Middle frontal gyrus (tissue), 1 donor: Measurements from ENCODE around the gene SP100.

Experiments
- DNase-seq: peaks from one replicate; pipeline ENCODE4 v3.0.0-alpha.2; 2015; ENCODE audit warnings: low spot score; ENCODE audit errors: extremely low spot score

The SP100 gene

DNA sequence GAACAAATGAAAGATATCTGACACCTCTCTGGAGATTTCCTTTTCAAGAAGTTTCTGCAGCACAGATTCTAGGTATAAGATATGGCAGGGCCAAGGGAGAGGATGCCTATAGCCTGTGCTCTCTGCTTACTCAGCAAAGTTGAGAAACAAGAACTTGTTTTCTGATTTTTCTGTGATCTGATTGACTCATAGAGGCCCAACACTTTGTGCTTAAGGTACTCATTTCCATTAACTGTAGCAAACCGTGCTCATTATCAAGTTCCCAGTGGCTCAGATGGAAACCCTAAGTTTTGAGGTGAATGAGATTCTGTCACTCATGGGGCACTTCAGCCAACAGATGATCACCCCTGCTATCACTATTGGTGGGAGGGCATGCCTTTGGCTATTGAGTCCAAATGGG is 124.3 kb downstream of the SP100 start:
- no peak for DNase-seq

GRCh38 chr2:230541934-230542380 is 126.0 kb downstream of the SP100 start:
- no peak for DNase-seq

- DNase-seq = no peak
Measured at GRCh38 chr2:230542751-230543150, 126.8 kb downstream of the SP100 start.

DNA sequence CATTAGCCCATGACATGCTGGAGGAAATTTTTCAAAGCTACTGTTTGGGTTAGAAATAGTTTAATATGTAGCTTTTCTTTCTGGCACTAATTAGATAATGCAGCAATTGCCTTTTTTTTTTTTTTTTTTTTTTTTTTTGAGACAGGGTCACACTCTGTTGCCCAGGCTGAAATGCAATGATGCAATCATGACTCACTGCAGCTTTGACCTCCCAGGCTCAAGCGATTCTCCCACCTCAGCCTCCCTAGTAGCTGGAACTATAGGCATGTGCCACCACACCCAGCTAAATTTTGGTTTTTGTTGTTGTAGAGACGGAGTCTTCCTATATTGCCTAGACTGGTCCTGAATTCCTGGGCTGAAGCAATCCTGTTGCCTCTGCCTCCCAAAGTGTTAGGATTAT is 136.2 kb downstream of the SP100 start:
- DNase-seq = no peak

- DNase-seq = no peak
Measured at GRCh38 chr2:230557065-230557464, 141.1 kb downstream of the SP100 start.

GRCh38 chr2:230564805-230565779 is 149.1 kb downstream of the SP100 start:
- no peak for DNase-seq

GRCh38 chr2:230569298-230569697 is 153.3 kb downstream of the SP100 start:
- no peak for DNase-seq

DNA sequence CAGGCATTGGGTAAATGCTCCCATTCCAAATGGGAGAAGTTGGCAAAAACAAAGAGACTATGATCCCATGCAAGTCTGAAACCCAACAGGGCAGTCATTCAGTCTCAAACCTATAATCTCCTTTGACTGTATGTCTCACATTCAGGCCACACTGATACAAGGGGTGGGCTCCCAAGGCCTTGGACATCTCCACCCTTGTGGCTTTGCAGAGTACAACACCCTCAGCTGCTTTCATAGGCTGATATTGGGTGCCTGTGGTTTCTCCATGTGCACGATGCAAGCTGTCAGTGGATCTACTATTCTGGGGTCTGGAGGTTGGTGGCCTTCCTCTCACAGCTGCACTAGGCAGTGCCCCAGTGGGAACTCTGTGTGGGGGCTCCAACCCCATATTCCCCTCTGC is 155.0 kb downstream of the SP100 start:
- no peak for DNase-seq

- DNase-seq = no peak
Measured at GRCh38 chr2:230575642-230576324, 159.8 kb downstream of the SP100 start.

DNA sequence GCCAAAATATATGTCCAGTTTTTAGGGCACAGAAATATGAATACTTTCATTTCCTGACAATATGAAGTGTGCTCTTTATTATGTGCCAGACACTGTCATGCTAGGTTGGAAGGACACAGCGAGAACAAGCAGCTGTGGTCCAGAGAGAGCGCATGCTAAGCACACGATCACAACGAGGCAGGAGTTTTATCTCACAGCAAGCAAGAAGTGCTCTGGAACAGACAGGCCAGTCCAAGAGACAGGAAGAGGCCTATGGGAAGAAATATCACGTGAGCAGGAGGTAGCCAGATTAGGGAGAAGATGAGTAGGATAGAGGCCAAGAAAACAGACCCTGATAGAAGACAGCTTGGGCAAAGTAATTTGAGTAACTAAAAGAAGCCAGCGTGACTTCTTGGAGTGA is 161.1 kb downstream of the SP100 start:
- no peak for DNase-seq

DNA sequence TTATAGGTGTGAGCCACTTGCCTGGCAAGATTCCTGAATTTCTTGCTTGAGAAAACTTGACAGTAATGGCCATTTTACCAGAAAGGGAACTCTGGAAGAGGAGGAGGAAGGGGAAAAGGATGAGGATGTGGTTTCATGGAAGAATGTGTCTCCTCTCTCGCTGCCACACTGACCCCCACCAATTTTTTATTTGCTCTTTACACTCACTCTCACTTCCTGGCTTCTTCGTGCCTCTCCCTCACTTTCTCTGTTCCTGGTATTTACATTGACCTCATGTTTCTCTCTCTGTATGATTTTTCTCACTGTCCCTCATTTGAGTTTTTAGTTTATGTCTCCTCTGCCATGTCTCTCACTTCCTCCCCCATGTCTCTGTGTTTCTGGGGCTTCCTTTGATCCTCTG is 162.1 kb downstream of the SP100 start:
- no peak for DNase-seq

GRCh38 chr2:230582851-230583283 is 166.9 kb downstream of the SP100 start:
- no peak for DNase-seq

- DNase-seq = no peak
Measured at GRCh38 chr2:230583581-230583980, 167.6 kb downstream of the SP100 start.

DNA sequence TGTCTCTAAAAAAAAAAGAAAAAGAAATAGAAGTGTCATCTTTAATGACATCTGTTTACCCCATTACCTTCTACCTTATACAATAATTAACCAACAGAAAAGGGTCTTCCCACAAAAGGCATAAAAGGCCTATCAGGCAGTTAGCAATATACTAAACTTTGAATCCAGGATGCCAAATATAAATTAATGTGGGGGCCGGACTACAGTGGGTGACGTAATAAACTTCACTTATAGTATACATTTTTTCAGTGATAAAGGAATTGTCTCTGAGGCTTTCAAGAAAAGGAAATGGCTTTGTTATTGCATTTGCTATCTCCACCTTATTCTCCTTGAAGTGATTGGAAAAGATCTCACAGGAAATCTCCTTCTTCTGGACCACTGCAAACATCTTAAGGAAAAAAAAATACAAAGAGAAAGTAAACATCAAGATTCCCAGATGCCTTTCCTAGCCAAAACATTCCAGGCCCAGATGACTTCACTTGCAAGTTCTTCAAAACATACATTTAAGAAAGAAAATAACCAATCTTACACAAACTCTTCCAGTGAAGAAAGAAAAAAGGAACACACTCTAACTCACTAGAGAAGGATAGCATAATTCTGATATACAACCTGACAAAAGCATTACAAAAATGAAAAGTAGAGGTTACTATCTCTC is 170.5 kb downstream of the SP100 start:
- DNase-seq = no peak

DNA sequence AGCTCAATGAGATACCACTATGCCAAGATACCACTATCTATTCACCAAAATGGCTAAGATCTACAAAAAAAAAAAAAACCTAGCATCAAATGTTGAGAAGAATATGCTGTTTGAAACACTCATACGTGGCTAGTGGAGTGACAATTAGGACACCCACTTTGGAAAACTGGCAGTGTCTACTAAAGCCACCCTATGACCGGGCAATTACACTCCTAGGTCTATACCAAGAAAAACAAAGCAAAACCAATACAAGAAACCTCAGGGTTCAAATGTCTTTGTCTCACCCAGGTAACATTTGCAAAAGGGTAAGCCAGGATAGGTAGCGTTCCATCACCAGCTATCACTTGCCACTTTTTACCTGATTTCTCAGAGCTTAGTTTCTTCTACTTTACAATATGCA is 173.0 kb downstream of the SP100 start:
- DNase-seq = no peak

DNA sequence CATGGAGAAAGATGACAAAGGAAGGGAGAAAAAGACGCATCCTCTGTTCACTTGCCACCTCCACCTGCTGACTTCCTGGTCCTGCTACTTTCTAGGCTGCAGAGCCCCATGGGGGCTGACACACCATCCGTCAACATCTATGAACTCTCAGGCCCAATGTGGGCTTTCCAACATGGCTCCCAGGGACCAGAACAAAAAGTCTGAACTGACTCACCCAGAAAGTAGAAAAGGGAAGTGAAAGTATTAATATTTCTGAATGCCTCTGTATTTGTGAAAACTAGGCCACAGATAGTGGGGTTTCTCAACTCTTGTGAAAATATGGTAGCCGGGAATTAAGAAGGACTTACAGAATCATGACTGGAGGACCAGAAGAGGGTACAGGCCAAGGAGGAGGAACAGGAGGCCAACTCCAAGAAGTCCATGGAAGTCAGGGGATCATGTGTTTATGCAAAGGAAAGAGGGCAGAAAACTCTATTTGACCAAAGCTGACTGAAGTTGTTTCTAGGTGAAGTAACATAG is 173.6 kb downstream of the SP100 start:
- DNase-seq = no peak

- no peak for DNase-seq
Measured at GRCh38 chr2:230590333-230590732, 174.3 kb downstream of the SP100 start.

DNA sequence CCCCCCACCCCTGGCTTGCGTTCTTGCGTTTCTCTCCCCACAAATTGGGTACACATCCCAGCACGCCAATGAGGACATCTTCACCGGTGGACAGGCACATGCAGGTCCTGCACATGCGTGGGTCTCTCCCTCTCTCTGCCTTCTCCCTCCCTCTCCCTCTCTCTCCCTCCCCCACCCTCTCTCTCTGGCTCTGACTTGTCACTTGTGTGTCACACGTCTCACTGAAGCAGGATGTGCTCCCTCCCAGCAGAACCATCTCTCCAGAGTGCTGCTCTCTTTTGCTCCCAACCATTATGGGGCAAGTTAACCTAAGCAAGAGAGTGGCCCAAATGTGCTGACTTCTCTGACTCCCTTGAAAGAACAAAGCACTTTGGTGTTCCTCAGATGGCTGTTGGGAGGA is 175.8 kb downstream of the SP100 start:
- no peak for DNase-seq

DNA sequence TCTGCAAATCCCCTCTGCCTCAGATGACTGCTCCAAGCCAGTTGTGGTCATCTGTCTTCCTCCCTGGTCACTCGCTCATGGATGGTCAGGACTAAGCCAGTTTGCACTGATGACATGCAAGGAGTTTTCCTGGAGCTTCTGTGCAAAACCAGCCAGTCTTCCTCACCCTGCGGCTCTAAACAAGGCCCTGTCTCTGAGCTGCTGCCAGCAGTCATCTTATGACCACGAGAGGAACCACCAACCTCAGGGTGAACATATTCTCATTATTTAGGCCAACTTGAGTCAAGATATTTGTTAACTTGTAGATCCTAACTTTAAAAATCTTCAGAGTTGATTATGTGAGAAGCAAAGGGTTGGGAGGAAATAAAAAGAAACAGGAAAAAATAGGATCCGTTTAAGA is 176.8 kb downstream of the SP100 start:
- no peak for DNase-seq
